Measurements from ENCODE around the gene ADORA1.

- TF ChIP-seq CTCF (IDR thresholded peaks at IDR 0.05; ENCODE audit: low read length) (no peak), EZH2phosphoT487 (IDR thresholded peaks at IDR 0.05; ENCODE audit: low read length) (no peak)
Observed at GRCh38 chr1:203196371-203196770, 68.8 kb downstream of the ADORA1 start.

Data from MM.1S (cell line).